HFFc6 (cell line): ENCODE measurements around the gene WDR48. TPM values are rescaled to one million over a fixed set of nuclear protein-coding genes. Genes with fewer than 3 reads are reported as not detected.

Source experiments
- DNase-seq: peaks from one replicate; pipeline ENCODE4 v3.0.0-alpha.2; 2018
- H3K27ac Mint-ChIP-seq: 2 replicates; pipeline ENCODE4 v1.8.0; 2020; ENCODE audit warnings: mild to moderate bottlenecking, mixed read lengths
- H3K27me3 Mint-ChIP-seq: 2 replicates; pipeline ENCODE4 v1.8.0; 2021; ENCODE audit warnings: mild to moderate bottlenecking, moderate library complexity, mixed read lengths; ENCODE audit not compliant: insufficient read depth
- H3K36me3 Mint-ChIP-seq: 2 replicates; pipeline ENCODE4 v1.8.0; 2021; ENCODE audit warnings: low read depth, mixed read lengths
- H3K4me1 Mint-ChIP-seq: 2 replicates; pipeline ENCODE4 v1.8.0; 2020; ENCODE audit warnings: low read depth, mixed read lengths
- H3K4me3 Mint-ChIP-seq: 2 replicates; pipeline ENCODE4 v1.8.0; 2020; ENCODE audit warnings: mild to moderate bottlenecking, moderate library complexity, mixed read lengths
- H3K9me3 Mint-ChIP-seq: 2 replicates; pipeline ENCODE4 v1.8.0; 2020; ENCODE audit warnings: mild to moderate bottlenecking, mixed read lengths
- total RNA-seq, 6 experiments: library from RNA; stranded (reverse); fragmentation: NEBNext Ultra II Directional; extraction: Animal tissue kit (Norgen Biotek cat#: 25700); gene quantifications; 2 replicates in 1 of 6; 3 replicates in 5 of 6; pipeline ENCODE4 v1.2.3, GENCODE V29; 2021
- TF ChIP-seq, protein P1 (sequence below): fragments of 200-600 bp; sonication (generic); IDR thresholded peaks from 2 replicates; pipeline ENCODE4 v1.5.0; 2021; ENCODE audit warnings: antibody characterized with exemption, mild to moderate bottlenecking

The WDR48 gene
- total RNA-seq, 6 experiments from 2014 or later, result 25.7 to 29.1 (median 28.1) TPM

DNA sequence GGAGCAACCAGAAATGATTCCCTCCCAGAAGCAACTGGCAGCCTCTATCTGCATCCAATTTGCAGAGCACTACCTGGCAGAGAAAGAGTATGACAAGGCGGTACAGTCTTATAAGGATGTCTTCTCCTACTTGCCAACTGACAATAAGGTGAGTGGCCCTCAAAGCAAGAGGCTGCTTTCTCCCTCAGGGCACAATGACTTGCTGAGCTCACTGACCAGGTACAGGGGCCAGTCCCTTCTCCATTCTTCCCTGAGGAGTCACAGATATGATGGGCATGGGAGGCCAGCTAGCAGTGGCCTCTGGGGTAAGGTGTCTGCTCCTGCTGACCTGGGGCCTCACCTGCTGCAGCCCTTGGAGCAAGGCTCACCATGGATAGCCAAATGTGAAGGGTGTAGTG lies 81.3 kb downstream of the WDR48 start:
- no peaks in the 10 kb centered on the region for H3K36me3 Mint-ChIP-seq
- no peak overlapping the region for H3K27ac Mint-ChIP-seq
- H3K9me3 Mint-ChIP-seq, result no peaks in the 10 kb centered on the region
- H3K27me3 Mint-ChIP-seq, result no peaks in the 10 kb centered on the region; the same call in 1 of the 2 replicates
- TF ChIP-seq, protein P1, sequence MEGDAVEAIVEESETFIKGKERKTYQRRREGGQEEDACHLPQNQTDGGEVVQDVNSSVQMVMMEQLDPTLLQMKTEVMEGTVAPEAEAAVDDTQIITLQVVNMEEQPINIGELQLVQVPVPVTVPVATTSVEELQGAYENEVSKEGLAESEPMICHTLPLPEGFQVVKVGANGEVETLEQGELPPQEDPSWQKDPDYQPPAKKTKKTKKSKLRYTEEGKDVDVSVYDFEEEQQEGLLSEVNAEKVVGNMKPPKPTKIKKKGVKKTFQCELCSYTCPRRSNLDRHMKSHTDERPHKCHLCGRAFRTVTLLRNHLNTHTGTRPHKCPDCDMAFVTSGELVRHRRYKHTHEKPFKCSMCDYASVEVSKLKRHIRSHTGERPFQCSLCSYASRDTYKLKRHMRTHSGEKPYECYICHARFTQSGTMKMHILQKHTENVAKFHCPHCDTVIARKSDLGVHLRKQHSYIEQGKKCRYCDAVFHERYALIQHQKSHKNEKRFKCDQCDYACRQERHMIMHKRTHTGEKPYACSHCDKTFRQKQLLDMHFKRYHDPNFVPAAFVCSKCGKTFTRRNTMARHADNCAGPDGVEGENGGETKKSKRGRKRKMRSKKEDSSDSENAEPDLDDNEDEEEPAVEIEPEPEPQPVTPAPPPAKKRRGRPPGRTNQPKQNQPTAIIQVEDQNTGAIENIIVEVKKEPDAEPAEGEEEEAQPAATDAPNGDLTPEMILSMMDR, result no peak
- no peak overlapping the region for H3K4me3 Mint-ChIP-seq
- peaks cover 6% of the 10 kb centered on the region; the same call in 1 of the 2 replicates for H3K4me1 Mint-ChIP-seq
- no peak for DNase-seq

DNA sequence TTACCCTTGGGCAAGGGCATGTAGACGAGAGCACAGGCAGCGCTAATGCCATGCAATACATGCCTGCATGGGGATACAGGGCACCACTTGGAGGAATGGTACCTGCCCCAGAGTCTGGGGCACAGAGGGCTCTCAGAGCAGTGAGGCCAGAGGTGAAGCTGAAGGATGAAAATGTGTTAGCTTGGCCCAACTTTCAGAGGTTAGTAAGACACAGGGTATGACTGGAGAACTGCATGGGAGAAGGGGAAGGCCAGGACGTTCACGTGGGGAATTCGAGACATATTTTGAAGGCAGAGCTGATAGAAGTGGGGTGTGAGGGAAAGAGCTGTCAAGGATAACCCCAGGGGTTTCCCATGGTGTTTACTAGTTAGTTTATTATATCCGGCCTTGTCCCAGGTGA lies 82.0 kb downstream of the WDR48 start:
- H3K36me3 Mint-ChIP-seq, result peaks cover 4% of the 10 kb centered on the region; the same call in 1 of the 2 replicates
- TF ChIP-seq, protein P1, result no peak
- no peak overlapping the region for H3K4me3 Mint-ChIP-seq
- H3K27ac Mint-ChIP-seq, result no peak overlapping the region
- DNase-seq, result no peak
- peaks cover 11% of the 10 kb centered on the region for H3K4me1 Mint-ChIP-seq
- H3K9me3 Mint-ChIP-seq, result no peaks in the 10 kb centered on the region
- H3K27me3 Mint-ChIP-seq, result no peaks in the 10 kb centered on the region; the same call in none of the 2 replicates

GRCh38 chr3:39134305-39134704 lies 82.5 kb downstream of the WDR48 start:
- no peak overlapping the region for H3K27ac Mint-ChIP-seq
- no peaks in the 10 kb centered on the region for H3K9me3 Mint-ChIP-seq
- H3K36me3 Mint-ChIP-seq, result peaks cover 4% of the 10 kb centered on the region; the same call in 1 of the 2 replicates
- no peaks in the 10 kb centered on the region; the same call in none of the 2 replicates for H3K27me3 Mint-ChIP-seq
- peaks cover 16% of the 10 kb centered on the region for H3K4me1 Mint-ChIP-seq
- no peak overlapping the region for H3K4me3 Mint-ChIP-seq
- no peak for DNase-seq
- TF ChIP-seq, protein P1, result no peak

DNA sequence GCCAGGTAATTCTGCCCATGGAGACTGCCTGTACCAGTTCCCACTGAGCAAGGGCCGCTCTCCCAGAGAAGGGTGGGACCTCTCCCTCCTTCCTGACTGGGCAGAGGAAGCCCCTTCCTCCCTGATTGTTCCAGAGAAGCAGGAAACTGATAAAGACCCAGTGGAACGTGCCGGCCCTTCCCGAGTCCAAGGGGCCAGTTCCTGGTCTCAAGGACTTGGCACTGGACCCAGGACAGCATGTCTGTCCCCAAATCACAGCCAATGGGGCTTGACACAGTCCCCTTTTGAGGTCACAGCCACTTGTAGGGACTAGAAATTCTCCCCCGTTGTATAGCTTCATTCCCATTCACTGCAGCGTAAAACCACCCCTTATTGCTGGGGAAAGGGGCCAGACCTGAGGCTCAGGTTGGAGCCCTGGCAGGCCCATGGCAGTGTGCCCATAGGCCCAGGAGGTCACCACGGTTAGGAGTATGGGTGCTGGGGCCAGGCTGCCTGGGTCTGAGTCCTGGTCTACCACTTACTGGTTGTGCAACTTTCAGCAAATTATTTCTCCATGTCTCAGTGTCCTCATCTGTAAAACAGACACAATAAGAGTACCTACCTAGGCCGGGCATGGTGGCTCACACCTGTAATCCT lies 83.5 kb downstream of the WDR48 start:
- Mint-ChIP-seq H3K4me3 (no peak overlapping the region), H3K9me3 (no peaks in the 10 kb centered on the region), H3K27me3 (no peaks in the 10 kb centered on the region; the same call in none of the 2 replicates), H3K36me3 (peaks cover 7% of the 10 kb centered on the region), H3K4me1 (peaks cover 26% of the 10 kb centered on the region), H3K27ac (no peak overlapping the region)
- TF ChIP-seq, protein P1, result no peak
- no peak for DNase-seq

GRCh38 chr3:39136533-39137434 lies 85.0 kb downstream of the WDR48 start:
- DNase-seq, result no peak
- Mint-ChIP-seq H3K9me3 (no peaks in the 10 kb centered on the region), H3K27ac (no peak overlapping the region), H3K4me3 (no peak overlapping the region), H3K36me3 (peaks cover 13% of the 10 kb centered on the region), H3K4me1 (peaks cover 41% of the 10 kb centered on the region), H3K27me3 (peaks cover 1% of the 10 kb centered on the region)
- TF ChIP-seq, protein P1, result no peak
